Muscle layer of duodenum (tissue), 2 donors: ENCODE results near the gene FMN2.

Experiments used
- H3K27ac ChIP-seq: one replicate; pipeline ENCODE4 v1.7.0; 2013; ENCODE audit warnings: mild to moderate bottlenecking, low read length
- H3K27me3 ChIP-seq: one replicate; pipeline ENCODE4 v1.7.0; 2013; ENCODE audit warnings: low read depth, mild to moderate bottlenecking, control low read depth, low read length
- H3K36me3 ChIP-seq, 2 donors: one replicate each; pipeline ENCODE4 v1.7.0; 2013; ENCODE audit warnings: low read length in 2 of 2, control low read depth in 1 of 2, mild to moderate bottlenecking in 1 of 2; ENCODE audit not compliant: insufficient read depth in 2 of 2, control insufficient read depth in 1 of 2
- H3K4me1 ChIP-seq, 2 donors: one replicate each; pipeline ENCODE4 v1.7.0; 2013; ENCODE audit warnings: low read length in 2 of 2, mild to moderate bottlenecking in 2 of 2, control low read depth in 1 of 2, moderate library complexity in 1 of 2; ENCODE audit not compliant: insufficient read depth in 2 of 2, control insufficient read depth in 1 of 2
- H3K4me3 ChIP-seq, 2 donors: one replicate each; pipeline ENCODE4 v1.7.0; 2013; ENCODE audit warnings: low read length in 2 of 2, low read depth in 1 of 2, mild to moderate bottlenecking in 1 of 2
- H3K9me3 ChIP-seq, 2 donors: one replicate each; pipeline ENCODE4 v1.7.0; 2013; ENCODE audit warnings: low read length in 2 of 2, control low read depth in 1 of 2, mild to moderate bottlenecking in 1 of 2; ENCODE audit not compliant: control insufficient read depth in 1 of 2
- donor health status: healthy.

FMN2 gene

DNA sequence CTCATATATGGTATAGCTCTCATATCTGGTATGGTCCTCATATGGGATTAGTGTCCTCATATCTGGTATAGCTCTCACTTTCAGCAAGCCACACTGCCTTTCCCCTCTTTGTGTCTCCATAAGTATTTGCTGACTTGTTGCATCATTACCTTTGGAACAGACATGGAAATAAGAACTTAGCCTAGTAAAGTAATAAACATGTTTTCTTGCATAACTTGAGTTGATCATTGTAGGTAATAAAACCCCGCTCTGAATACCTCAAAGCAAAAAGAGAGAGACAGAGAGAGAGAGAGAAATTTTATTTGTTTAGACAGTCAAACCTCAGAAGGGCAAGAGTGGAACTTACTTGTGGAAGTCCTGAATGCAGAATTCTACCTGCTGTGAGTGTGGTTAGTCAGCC lies 350.0 kb downstream of the FMN2 start:
- Histone ChIP-seq H3K9me3 (no peaks in the 10 kb centered on the region), H3K36me3 (no peaks in the 10 kb centered on the region), H3K27me3 (no peaks in the 10 kb centered on the region), H3K27ac (no peak overlapping the region), H3K4me1 (no peaks in the 10 kb centered on the region), H3K4me3 (no peak overlapping the region)

DNA sequence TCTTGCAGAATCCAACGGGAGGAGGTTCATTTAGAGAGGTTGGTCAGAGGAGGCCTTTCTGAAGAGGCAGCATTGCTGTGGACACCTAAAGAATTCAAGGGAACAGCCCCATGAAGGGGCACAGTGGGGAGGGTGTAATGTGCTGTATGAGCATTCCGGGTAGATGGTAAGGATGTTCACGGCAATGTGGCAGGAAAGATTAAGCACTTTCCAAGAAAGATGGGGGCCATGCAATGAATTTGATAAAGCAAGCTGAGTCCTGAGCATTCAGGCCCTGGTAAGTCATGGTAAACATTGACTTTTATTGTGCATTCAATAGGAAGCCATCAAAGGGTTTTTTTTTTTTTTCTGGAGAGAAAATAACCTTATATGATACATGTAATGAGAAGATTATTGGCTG lies 353.7 kb downstream of the FMN2 start:
- Histone ChIP-seq H3K4me1 (no peaks in the 10 kb centered on the region), H3K36me3 (no peaks in the 10 kb centered on the region), H3K9me3 (no peaks in the 10 kb centered on the region), H3K4me3 (no peak overlapping the region), H3K27ac (no peak overlapping the region), H3K27me3 (no peaks in the 10 kb centered on the region)

DNA sequence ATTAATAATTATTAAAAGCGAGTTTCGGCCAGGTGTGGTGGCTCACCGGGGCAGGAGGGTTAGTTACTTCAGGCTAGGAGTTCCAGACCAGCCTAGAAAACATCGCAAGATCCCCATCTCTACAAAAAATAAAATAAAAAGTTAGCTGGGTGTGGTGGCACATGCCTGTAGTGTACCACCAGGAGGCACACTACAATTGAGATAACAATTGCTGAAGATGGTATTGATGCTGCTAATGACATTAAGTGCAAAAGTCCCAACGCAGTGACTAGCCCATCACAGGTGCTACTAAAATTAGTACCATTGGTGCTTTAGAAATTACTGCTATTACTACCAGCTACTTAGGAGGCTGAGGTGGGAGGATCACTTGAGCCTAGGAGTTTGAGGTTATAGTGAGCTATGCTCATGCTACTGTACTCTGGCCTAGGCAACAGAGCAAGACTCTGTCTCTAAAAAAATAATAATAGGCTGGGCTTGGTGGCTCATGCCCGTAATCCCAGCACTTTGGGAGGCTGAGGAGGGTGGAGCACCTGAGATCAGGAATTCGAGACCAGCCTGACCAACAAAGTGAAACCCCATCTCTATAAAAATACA lies 363.6 kb downstream of the FMN2 start:
- H3K27me3 ChIP-seq: no peaks in the 10 kb centered on the region
- no peak overlapping the region for H3K27ac ChIP-seq
- no peak overlapping the region for H3K4me3 ChIP-seq
- H3K4me1 ChIP-seq: no peaks in the 10 kb centered on the region
- H3K9me3 ChIP-seq: no peaks in the 10 kb centered on the region
- H3K36me3 ChIP-seq: no peaks in the 10 kb centered on the region

DNA sequence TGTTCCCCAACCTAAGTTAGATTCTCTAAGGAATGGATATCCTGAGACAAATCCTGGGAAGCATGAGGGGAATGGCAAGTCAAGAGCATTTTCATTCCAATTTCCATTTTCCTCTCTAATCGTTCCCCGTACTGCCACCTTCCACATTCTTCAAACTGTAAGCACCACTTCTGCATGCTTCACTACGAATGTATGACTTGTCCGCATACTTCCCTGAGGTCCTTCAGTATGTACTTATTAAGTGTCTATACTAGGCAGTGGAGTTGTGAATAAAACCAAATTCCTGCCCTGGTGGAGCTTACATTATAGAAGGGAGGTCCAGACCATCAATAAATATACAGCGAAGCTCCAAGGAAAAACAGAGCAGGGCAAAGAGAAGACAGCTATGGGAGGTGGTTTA lies 365.5 kb downstream of the FMN2 start:
- Histone ChIP-seq H3K36me3 (no peaks in the 10 kb centered on the region), H3K27ac (no peak overlapping the region), H3K4me1 (no peaks in the 10 kb centered on the region), H3K27me3 (no peaks in the 10 kb centered on the region), H3K9me3 (no peaks in the 10 kb centered on the region), H3K4me3 (no peak overlapping the region)

DNA sequence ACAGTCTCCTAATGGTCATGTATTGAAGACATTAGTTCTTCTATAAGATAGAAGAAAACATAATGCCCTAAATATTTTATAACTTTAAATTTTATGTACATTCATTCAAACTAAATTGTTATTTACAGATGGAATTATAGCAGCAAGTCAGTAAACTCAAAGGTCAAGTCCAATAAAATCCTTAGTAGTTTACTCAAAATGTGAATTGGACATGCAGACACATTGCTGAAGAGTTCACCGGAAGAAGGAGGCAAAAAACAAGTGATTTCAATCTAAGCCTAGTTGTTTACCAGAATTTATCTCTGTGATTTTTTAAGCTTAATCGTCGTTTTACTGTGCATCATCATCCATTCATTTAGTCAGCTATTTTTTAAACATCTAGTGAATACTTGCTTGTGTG lies 370.6 kb downstream of the FMN2 start:
- no peaks in the 10 kb centered on the region for H3K27me3 ChIP-seq
- H3K4me3 ChIP-seq: no peak overlapping the region
- no peaks in the 10 kb centered on the region for H3K4me1 ChIP-seq
- no peaks in the 10 kb centered on the region for H3K36me3 ChIP-seq
- H3K9me3 ChIP-seq: no peaks in the 10 kb centered on the region
- H3K27ac ChIP-seq: no peak overlapping the region

DNA sequence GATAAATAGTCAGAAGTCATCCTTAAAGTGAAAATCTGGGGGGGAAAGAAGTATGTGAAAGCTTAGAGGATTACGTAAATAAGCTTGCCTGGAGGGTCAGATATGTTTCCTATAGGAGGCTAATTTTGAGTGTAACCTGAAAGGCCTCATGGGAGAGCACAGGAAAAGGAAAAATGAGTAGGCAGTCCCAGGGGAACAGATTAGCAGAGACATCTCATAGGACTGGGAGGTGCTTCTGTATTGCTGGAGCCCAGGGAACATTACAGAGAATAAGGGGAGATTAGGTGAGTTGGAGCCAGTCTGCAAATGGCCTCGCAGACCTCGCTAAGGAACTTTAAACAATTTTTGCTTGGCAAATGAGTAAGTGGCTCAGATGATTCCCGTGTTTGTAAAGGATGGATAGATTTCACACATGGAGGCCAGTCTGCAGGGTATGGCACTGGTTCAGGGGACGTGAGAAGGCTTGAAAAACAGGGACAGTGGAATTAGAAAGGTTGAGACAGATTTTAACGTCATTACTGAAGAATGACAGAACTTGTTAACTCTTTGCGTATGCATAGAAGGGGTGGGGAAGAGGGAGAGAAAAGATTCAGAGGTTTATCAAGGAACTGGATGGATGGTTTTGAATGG lies 371.2 kb downstream of the FMN2 start:
- H3K4me1 ChIP-seq: no peaks in the 10 kb centered on the region
- no peaks in the 10 kb centered on the region for H3K36me3 ChIP-seq
- no peaks in the 10 kb centered on the region for H3K27me3 ChIP-seq
- no peak overlapping the region for H3K27ac ChIP-seq
- H3K4me3 ChIP-seq: no peak overlapping the region
- no peaks in the 10 kb centered on the region for H3K9me3 ChIP-seq

DNA sequence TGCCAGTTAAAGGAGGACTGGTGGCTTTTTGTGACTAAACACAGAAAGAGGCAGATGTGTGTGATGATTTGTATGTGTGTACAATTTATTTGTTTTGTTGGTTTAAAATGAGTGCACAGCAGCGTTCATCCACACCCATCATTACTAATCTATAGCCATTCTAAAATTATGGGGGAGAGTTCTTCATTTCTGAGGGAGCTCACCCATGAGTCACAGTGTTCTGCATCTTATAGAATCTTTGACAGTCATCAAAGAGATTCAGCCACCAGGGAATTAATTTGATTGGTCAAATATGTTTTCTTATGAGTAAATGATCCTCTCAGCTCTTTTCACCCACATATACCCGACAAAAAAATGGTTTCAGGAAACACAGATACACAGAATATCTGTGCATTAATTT lies 372.4 kb downstream of the FMN2 start:
- Histone ChIP-seq H3K27me3 (no peaks in the 10 kb centered on the region), H3K4me3 (no peak overlapping the region), H3K36me3 (no peaks in the 10 kb centered on the region), H3K4me1 (no peaks in the 10 kb centered on the region), H3K27ac (no peak overlapping the region), H3K9me3 (no peaks in the 10 kb centered on the region)

DNA sequence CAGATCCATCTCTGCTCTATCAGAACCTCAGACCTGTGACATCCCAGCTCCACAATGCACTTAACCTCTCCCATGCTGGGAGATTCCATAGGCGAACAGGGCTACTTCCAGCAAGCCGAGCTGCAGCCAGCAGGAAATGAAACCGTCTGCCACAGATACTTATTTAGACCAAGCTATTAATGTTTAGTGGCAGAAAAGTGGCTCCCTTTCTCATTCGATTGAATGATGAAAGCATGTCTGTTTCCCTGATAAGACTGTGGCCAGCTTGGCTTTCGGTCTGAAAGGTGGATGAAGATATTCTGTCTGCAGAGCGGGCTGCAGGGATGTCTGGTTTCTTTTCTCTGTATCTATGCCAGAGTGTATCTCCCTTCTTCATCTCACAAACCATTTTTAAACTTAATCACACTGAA lies 373.9 kb downstream of the FMN2 start:
- no peaks in the 10 kb centered on the region for H3K36me3 ChIP-seq
- H3K27me3 ChIP-seq: no peaks in the 10 kb centered on the region
- H3K9me3 ChIP-seq: no peaks in the 10 kb centered on the region
- no peak overlapping the region for H3K27ac ChIP-seq
- H3K4me1 ChIP-seq: no peaks in the 10 kb centered on the region
- H3K4me3 ChIP-seq: peak overlapping the region; percentile 27 to 42

DNA sequence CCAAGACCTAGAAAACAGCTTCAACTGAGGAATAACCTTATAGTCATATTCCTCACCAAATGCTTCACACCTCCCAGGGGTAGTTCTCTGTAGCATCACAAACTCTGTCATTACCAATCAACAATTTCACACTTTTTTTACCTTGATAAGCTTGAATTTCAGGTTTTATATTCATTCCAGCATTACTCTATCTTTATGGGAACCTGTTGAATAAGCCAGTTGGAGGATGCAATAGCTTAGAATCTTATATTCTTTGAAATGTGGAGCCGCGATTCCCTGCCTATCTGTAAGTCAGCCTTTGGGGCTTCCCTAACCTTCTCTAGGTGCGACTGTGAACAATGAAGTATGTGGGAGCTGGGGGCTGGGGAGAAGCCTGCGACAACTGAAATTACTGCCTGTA lies 374.8 kb downstream of the FMN2 start:
- Histone ChIP-seq H3K4me1 (no peaks in the 10 kb centered on the region), H3K36me3 (no peaks in the 10 kb centered on the region), H3K27me3 (no peaks in the 10 kb centered on the region), H3K27ac (no peak overlapping the region), H3K9me3 (no peaks in the 10 kb centered on the region), H3K4me3 (no peak overlapping the region)

DNA sequence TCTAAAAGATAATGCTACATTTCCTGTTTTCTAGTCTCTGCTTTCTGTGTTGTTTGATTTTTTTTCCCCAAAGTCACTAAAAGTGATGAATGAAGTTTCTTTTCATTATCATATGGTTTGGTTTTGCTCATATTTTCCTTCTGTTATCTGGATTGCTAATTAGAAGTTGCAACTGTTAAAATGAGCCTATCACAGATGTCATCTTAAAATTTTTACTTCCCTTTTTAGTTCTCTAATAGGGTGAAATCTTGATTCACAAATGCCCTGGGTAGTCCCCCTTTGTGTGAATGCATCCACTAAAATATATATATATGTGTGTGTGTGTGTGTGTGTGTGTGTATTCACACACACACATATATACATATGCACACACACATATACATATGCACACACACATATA lies 376.2 kb downstream of the FMN2 start:
- no peaks in the 10 kb centered on the region for H3K27me3 ChIP-seq
- no peak overlapping the region for H3K27ac ChIP-seq
- no peaks in the 10 kb centered on the region for H3K36me3 ChIP-seq
- H3K4me1 ChIP-seq: no peaks in the 10 kb centered on the region
- H3K9me3 ChIP-seq: no peaks in the 10 kb centered on the region
- H3K4me3 ChIP-seq: no peak overlapping the region

DNA sequence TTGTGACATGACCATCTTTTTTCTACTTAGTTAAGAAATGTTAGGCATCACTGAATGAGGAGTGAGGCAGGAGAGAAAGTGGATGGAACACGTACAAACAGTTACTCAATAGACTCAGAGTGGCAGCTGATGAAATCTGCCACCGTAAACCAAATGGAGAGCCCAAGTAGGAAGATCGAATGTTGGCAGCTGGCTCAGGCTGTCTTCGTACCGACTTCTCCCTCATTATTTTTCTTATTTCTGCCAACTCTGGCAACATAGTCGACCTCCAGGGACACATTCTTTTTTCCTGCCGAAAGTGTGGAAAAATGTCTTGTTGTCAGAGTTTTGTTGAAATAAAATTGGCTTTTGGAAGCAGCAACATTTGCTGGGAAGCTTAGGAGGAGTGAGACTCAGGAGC lies 377.0 kb downstream of the FMN2 start:
- no peaks in the 10 kb centered on the region for H3K27me3 ChIP-seq
- no peaks in the 10 kb centered on the region for H3K9me3 ChIP-seq
- no peaks in the 10 kb centered on the region for H3K4me1 ChIP-seq
- H3K36me3 ChIP-seq: no peaks in the 10 kb centered on the region
- no peak overlapping the region for H3K27ac ChIP-seq
- H3K4me3 ChIP-seq: no peak overlapping the region

DNA sequence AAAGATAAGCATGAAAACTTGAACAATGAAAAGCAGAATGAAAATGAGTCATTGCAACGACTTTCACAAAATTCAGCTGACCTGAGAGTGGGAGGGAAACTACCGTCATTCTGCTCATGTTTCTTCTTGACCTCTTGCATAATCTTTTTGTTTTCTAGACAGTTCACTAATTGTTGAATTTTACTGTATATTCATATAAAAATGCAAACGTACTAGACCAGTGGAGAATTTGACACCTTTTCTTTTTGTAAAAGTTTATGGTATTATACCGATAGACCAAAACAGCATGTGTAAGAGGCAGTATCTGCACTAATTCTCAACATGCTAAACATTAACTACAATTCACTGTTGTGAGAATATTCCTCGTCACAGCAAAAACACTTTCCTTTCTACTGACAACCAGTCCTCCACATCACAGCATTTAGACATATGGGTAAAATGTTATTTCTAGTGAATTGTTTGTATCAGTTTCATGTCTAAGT lies 382.5 kb downstream of the FMN2 start:
- Histone ChIP-seq H3K4me3 (no peak overlapping the region), H3K4me1 (no peaks in the 10 kb centered on the region), H3K36me3 (no peaks in the 10 kb centered on the region), H3K9me3 (no peaks in the 10 kb centered on the region), H3K27ac (no peak overlapping the region), H3K27me3 (no peaks in the 10 kb centered on the region)
